GM18505 (cell line): ENCODE measurements around the gene MCTP2.

Experiments
- ATAC-seq: cut with Tn5 transposase; IDR thresholded peaks from one replicate; pipeline ENCODE4 v1.9.1; 2021; ENCODE audit not compliant: unreplicated experiment
- POLR2A ChIP-seq: IDR thresholded peaks from 4 replicates; pipeline ENCODE4 v1.6.1; 2011; ENCODE audit warnings: borderline replicate concordance; ENCODE audit not compliant: insufficient read depth, insufficient read length; ENCODE audit errors: extremely low read depth

MCTP2 gene

GRCh38 chr15:94230883-94231722 is at the start of gene MCTP2:
TSS of gene MCTP2 (plus strand) at chr15:94231561. CDS start at chr15:94298266, 66,705 bp downstream.
- ATAC-seq, result peak; percentile 72
- TF ChIP-seq POLR2A, result no peak

- no peak for ATAC-seq
- no peak for TF ChIP-seq POLR2A
These were observed 48.5 kb upstream of the MCTP2 start for GRCh38 chr15:94182883-94183282.

DNA sequence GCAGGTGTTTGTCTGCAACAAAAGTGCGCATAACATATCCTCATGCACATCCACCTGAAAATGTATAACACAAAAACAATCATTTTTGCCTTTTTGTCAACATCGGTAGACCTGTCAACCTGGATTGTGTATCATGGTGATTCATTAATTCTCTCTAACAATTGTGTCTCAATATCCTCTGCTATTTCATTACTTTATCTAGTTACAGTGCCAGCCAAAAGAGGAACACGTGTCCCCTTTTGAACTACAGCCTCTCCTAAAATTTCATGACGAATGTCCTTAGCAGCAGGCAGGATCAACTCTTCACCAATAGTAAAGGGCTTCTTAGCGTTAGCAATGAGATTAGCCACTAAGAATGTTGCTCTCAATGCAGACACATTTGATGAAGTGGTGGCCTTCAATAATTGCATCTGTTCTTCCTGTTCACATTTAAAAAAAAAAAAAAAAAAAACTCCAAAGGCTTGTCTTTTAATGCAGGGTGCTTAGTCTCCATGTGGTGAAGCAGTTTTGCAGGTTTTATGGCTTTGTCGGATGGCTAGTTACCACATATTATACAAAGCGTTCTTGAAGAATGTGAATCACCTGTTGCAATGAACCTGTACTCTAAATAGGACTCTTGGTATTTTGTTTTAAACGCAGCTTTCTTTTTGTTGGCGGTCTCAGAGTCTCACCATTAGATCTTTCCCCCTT is 45.7 kb upstream of the MCTP2 start:
- no peak for ATAC-seq
- TF ChIP-seq POLR2A, result no peak

DNA sequence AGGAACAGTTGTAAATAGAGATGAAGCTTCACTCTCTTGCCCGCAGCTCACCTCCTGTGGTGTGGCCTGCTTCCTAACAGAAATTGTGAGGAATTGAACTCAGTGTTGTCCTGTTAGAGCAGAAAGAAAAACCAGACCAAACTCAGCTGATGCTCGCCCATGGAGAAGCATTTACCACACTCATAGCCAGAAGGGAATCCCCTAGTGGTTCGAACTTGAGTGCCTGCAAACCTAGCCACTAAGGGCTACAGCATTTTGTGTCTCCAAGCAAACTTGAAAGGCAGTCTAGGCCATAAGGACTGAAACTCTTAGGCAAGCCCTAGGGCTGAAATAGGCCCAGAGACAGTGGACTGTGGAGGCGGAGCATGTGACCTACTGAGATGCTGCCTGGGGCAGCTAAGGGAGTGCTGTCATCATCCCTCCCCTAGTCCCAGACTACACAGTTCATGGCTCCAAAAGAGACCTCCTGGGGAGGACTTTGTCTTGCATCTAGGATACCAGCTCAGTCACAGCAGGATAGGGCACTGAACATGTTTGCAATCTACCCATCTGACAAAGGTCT is 44.5 kb upstream of the MCTP2 start:
- TF ChIP-seq POLR2A, result no peak

DNA sequence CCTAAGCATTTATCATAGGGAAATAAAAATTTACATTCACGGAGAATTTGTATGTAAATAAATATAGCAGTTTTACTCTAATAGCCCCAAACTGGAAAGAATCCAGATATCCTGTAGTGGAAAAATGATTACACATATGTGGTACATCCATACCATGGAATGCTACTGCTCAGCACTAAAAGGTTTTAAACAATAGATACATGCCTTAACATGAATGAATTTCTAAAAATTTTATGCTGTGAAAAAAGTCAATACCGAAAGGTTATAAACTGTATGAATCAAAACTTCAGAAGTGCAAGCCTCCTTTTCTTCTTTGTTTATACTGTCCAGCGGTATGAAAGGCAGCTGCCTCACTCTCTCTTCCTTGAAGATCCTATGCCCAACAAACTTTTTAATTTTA is 37.5 kb upstream of the MCTP2 start:
- ATAC-seq, result no peak
- no peak for TF ChIP-seq POLR2A

More for the DNA sequence above, 44.5 kb upstream of the MCTP2 start:
- no peak for ATAC-seq

DNA sequence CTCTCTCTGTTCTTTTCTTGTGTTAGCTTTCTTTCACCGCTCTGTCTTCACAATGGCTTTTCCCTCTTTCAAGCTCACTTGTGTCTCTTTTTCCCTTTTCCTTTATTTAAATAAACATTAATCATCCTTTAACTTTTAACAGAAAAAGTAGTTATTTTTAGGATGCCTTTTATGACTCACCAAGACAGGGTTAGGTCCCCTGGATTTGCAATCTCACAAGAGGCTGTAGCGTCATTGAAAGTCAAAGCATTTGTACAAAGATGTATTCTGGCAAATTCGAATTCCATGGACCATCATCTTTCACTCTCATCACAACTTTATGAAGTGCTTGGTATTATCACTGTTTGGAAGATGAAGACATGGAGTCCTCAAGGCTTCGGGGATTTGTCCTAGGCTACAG is 34.8 kb upstream of the MCTP2 start:
- ATAC-seq, result no peak
- TF ChIP-seq POLR2A, result no peak

DNA sequence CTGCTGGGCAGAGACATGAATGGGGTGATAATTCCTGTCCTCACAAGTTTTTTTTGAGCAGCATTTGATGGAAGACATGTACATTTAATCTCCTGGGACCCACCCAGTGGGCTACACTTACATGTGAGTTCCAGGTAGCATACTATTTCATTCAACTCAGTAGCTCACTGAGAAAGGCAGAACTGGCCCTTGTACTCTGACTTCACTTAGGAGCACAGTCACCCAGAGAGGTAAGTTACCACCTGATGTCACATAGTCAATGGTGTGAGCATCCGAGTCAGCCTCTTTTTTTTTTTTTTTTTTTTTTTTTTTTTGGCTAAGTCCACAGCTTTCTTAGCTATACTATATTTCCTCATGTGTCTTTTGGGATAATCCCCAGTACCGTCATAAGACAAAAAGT is 32.7 kb upstream of the MCTP2 start:
- no peak for TF ChIP-seq POLR2A
- ATAC-seq, result no peak

DNA sequence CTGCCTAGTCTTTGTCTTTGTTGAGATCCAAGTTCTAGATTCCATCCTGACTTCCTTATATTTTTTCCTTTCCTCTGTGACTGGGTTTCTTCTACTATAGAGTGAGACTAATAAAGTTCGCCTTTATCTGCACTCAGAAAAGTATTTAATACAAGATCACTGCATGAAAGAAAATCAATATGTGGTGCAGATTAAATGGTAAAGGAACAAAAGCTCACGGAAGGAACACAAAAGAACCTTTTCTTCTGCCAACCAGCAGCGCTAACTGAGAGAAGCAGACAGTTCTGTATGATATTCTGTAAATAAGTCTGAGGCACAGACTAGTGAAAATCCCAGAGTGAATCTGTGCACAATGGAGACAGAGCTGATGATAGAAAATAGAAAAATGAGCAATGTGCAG is 31.6 kb upstream of the MCTP2 start:
- no peak for ATAC-seq
- no peak for TF ChIP-seq POLR2A

- ATAC-seq, result no peak
- TF ChIP-seq POLR2A, result no peak
These were observed 28.1 kb upstream of the MCTP2 start for GRCh38 chr15:94203306-94203705.

GRCh38 chr15:94205366-94205765 is 26.0 kb upstream of the MCTP2 start:
- TF ChIP-seq POLR2A, result no peak
- no peak for ATAC-seq

DNA sequence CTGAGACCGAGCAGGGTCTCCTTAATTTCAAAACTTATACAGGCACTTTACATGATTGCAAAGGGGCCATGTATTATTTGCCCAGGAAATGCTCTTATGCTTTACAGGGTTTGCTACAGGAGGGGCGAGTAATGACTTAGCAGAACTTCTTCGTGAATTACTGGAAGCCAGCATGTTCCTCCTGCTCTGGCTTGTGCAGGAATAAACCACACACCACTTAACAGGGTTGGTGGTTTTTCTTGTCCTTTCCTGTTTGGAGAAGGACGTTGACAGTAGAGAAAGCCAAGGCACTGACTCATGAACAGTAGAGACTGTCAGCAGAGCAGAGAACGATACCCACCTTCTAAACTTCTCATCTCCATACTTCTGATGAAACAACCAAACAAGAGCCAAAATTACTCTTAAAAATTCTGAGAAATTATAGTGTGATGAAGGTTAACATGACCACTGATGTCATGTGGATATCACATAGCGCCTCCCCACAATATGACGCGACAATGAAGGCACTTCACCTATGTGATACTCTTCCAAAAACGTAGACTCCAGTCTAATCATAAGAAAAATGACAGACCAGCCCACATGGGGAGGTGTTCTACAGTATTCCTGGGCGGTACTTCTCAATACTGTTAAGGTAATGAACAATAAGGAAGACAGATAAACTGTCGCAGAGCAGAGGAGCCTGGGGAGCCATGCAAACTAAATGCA is 24.7 kb upstream of the MCTP2 start:
- no peak for TF ChIP-seq POLR2A
- no peak for ATAC-seq

DNA sequence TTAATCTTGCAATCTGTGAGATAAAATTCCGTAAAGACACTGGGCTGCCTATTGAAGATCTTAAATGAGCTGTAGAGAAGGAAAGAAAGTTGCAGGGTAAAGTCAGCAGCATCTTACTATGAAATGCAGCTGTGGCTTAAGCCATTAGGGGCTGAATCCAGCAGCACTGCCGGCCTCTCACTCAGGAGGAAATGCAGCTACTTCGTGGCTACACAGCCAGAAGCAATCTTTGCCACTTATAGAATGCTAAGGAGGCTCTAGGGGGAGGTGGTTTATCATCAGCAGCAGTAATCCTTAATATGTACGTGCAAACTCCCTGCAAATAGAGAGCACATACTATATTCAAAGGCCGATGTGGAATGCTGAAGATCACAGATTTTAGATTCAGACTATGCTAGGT is 19.1 kb upstream of the MCTP2 start:
- ATAC-seq, result no peak
- no peak for TF ChIP-seq POLR2A

- no peak for TF ChIP-seq POLR2A
- ATAC-seq, result no peak
These were observed 5.7 kb upstream of the MCTP2 start for GRCh38 chr15:94225616-94226015.

DNA sequence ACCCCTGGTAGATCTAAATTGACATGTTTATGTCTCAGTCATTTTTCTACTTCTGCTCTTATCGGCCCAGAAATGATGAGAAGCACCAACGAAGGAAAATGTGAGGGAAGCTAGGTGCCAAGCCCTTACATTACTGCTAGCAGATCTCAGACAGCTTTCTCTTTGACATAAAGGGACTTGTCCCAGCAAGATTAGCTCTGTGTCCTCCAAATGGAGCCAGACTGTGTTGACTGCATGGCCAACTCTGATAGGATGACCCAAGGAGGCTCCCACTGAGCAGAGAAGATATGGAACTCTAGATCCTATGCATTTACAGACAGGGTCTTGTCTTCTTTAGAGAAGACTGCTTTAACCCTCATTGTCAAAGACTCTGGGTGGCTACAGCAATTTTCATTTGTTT is 2.8 kb upstream of the MCTP2 start:
- TF ChIP-seq POLR2A, result no peak
- ATAC-seq, result no peak
